ENCODE results near the gene EFNA1. TPM values are rescaled to one million over a fixed set of nuclear protein-coding genes. Genes with fewer than 3 reads are reported as not detected.

The EFNA1 gene
- total RNA-seq, 1 experiment from 2014 or later: 6.5 TPM

GRCh38 chr1:155139895-155140629 is 12.4 kb downstream of the EFNA1 start, which contains the start of gene DPM3:
Gene DPM3 (minus strand): TSS chr1:155140531. CDS start chr1:155140240, 291 bp downstream.
- Mint-ChIP-seq H3K27ac (peak within 1 kb of the TSS; percentile 89), H3K27me3 (ENCODE audit: low read depth) (peaks cover 21% of the 10 kb centered on the region), H3K4me1 (peaks cover 8% of the 10 kb centered on the region), H3K36me3 (peaks cover 8% of the 10 kb centered on the region; the same call in 1 of the 2 replicates), H3K4me3 (peak within 1 kb of the TSS; percentile 97), H3K9me3 (no peaks in the 10 kb centered on the region)
- CTCF ChIA-PET: interaction anchor here (0.5 to 2.2 kb wide), 7 partner anchors 14 to 54 kb away, joined by 3 to 25 read pairs (median 5); partner anchors contain the start of genes KRTCAP2 and TRIM46
- POLR2A ChIA-PET: interaction anchor here (0.5 kb wide), 1 partner anchor 62 kb away, joined by 3 read pairs; the partner anchor contains the start of gene EFNA3
- DNase-seq (ENCODE audit: low spot score): peak; percentile 91
- peak; percentile 61 for ATAC-seq
- no peak for TF ChIP-seq GTF2I (CRISPR knock-in tag; conservative IDR thresholded peaks at IDR 0.05)
- TF ChIP-seq ZNF671 (CRISPR knock-in tag; IDR thresholded peaks at IDR 0.05): no peak
- TF ChIP-seq, protein P1, sequence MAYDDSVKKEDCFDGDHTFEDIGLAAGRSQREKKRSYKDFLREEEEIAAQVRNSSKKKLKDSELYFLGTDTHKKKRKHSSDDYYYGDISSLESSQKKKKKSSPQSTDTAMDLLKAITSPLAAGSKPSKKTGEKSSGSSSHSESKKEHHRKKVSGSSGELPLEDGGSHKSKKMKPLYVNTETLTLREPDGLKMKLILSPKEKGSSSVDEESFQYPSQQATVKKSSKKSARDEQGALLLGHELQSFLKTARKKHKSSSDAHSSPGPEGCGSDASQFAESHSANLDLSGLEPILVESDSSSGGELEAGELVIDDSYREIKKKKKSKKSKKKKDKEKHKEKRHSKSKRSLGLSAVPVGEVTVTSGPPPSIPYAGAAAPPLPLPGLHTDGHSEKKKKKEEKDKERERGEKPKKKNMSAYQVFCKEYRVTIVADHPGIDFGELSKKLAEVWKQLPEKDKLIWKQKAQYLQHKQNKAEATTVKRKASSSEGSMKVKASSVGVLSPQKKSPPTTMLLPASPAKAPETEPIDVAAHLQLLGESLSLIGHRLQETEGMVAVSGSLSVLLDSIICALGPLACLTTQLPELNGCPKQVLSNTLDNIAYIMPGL (CRISPR knock-in tag; IDR thresholded peaks at IDR 0.05): peak; percentile 60; the same call in 1 of the 2 replicates
- TF ChIP-seq TEAD1 (CRISPR knock-in tag; IDR thresholded peaks at IDR 0.05): no peak
- TF ChIP-seq EMX1 (CRISPR knock-in tag; IDR thresholded peaks at IDR 0.05): no peak
- TF ChIP-seq ZNF138 (CRISPR knock-in tag; conservative IDR thresholded peaks at IDR 0.05): no peak
- TF ChIP-seq, protein P2, sequence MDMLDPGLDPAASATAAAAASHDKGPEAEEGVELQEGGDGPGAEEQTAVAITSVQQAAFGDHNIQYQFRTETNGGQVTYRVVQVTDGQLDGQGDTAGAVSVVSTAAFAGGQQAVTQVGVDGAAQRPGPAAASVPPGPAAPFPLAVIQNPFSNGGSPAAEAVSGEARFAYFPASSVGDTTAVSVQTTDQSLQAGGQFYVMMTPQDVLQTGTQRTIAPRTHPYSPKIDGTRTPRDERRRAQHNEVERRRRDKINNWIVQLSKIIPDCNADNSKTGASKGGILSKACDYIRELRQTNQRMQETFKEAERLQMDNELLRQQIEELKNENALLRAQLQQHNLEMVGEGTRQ (CRISPR knock-in tag; IDR thresholded peaks at IDR 0.05): no peak
- TF ChIP-seq FOXP1 (CRISPR knock-in tag; IDR thresholded peaks at IDR 0.05; ENCODE audit: borderline replicate concordance): no peak
- TF ChIP-seq, protein P3, sequence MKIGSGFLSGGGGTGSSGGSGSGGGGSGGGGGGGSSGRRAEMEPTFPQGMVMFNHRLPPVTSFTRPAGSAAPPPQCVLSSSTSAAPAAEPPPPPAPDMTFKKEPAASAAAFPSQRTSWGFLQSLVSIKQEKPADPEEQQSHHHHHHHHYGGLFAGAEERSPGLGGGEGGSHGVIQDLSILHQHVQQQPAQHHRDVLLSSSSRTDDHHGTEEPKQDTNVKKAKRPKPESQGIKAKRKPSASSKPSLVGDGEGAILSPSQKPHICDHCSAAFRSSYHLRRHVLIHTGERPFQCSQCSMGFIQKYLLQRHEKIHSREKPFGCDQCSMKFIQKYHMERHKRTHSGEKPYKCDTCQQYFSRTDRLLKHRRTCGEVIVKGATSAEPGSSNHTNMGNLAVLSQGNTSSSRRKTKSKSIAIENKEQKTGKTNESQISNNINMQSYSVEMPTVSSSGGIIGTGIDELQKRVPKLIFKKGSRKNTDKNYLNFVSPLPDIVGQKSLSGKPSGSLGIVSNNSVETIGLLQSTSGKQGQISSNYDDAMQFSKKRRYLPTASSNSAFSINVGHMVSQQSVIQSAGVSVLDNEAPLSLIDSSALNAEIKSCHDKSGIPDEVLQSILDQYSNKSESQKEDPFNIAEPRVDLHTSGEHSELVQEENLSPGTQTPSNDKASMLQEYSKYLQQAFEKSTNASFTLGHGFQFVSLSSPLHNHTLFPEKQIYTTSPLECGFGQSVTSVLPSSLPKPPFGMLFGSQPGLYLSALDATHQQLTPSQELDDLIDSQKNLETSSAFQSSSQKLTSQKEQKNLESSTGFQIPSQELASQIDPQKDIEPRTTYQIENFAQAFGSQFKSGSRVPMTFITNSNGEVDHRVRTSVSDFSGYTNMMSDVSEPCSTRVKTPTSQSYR (CRISPR knock-in tag; IDR thresholded peaks at IDR 0.05): no peak
- no peak for TF ChIP-seq MLX (CRISPR knock-in tag; IDR thresholded peaks at IDR 0.05)
- no peak for TF ChIP-seq STAT6 (CRISPR knock-in tag; conservative IDR thresholded peaks at IDR 0.05; ENCODE audit: low read depth)
- no peak for TF ChIP-seq ERG (CRISPR knock-in tag; IDR thresholded peaks at IDR 0.05)
- no peak for TF ChIP-seq GRHL2 (CRISPR knock-in tag; IDR thresholded peaks at IDR 0.05; ENCODE audit: insufficient replicate concordance, severe bottlenecking)
- no peak for TF ChIP-seq MXD4 (CRISPR knock-in tag; IDR thresholded peaks at IDR 0.05; ENCODE audit: borderline replicate concordance)
- no peak for TF ChIP-seq FOXJ3 (CRISPR knock-in tag; IDR thresholded peaks at IDR 0.05; ENCODE audit: borderline replicate concordance)
- peak; percentile 62 for TF ChIP-seq FOXK1 (CRISPR knock-in tag; IDR thresholded peaks at IDR 0.05)
- no peak for TF ChIP-seq ELF4 (CRISPR knock-in tag; IDR thresholded peaks at IDR 0.05; ENCODE audit: low read depth)
- TF ChIP-seq, protein P4, sequence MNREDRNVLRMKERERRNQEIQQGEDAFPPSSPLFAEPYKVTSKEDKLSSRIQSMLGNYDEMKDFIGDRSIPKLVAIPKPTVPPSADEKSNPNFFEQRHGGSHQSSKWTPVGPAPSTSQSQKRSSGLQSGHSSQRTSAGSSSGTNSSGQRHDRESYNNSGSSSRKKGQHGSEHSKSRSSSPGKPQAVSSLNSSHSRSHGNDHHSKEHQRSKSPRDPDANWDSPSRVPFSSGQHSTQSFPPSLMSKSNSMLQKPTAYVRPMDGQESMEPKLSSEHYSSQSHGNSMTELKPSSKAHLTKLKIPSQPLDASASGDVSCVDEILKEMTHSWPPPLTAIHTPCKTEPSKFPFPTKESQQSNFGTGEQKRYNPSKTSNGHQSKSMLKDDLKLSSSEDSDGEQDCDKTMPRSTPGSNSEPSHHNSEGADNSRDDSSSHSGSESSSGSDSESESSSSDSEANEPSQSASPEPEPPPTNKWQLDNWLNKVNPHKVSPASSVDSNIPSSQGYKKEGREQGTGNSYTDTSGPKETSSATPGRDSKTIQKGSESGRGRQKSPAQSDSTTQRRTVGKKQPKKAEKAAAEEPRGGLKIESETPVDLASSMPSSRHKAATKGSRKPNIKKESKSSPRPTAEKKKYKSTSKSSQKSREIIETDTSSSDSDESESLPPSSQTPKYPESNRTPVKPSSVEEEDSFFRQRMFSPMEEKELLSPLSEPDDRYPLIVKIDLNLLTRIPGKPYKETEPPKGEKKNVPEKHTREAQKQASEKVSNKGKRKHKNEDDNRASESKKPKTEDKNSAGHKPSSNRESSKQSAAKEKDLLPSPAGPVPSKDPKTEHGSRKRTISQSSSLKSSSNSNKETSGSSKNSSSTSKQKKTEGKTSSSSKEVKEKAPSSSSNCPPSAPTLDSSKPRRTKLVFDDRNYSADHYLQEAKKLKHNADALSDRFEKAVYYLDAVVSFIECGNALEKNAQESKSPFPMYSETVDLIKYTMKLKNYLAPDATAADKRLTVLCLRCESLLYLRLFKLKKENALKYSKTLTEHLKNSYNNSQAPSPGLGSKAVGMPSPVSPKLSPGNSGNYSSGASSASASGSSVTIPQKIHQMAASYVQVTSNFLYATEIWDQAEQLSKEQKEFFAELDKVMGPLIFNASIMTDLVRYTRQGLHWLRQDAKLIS (CRISPR knock-in tag; IDR thresholded peaks at IDR 0.05; ENCODE audit: borderline replicate concordance): no peak

All from WTC11 (cell line).